Measurements from ENCODE around the gene DDIT4. TPM values are rescaled to one million over a fixed set of nuclear protein-coding genes. Genes with fewer than 3 reads are reported as not detected.
A peak's percentile ranks its signal among the peaks of the same experiment; 100 is the strongest.

The DDIT4 gene
- total and polyA plus RNA-seq, 9 of the 15 experiments (the other 6 are each of a cell fraction or from before 2014, with no cell fraction given): 8.2 to 675 (median 159) TPM

DNA sequence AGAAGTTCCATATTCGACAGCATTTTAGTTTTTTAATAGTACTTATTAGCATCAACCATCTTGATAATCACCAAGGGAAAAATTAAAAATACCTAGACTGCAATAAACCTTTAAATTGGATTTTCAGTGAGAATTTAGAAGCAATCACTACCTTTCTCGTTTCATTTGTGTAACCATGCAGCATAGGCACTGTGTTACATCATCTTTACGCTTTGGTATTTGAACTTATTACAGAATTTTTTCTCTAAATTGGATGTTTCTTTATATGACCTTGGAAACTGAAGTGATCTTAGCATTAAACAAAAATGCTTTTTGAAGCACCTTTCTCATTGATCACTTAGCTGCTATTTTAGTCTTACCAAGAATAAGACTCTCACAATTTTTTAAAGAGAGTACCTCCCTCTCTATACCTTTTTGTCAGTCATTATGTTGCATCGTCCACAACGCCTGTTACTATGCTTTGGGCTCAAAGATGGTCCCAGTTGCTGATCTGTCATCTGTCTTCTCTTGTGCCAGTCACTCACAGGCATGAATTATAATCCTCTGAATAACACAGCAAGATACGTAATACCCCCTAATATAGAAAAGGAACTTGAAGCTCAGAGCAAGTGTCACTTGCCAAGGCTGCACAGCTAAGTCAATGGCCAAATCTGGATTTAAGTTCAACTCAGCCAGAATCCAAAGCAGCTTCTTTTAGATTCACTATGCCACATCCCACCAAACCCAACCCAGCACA is 38.0 kb upstream of the DDIT4 start:
- intact Hi-C loops (cut with micrococcal nuclease): no loop called here
- FAIRE-seq (no peak), ATAC-seq (no peak), DNase-seq (ENCODE audit: extremely low read depth in 1 of 4, low spot score in 3 of 4) (no peak)
- CTCF ChIA-PET (ENCODE audit: low intra/inter-chr PET ratio): interaction anchor here (0.6 kb wide), 1 partner anchor 97 kb away, joined by 3 read pairs; no protein-coding TSS in a partner anchor
- BruUV-seq (replicated peaks): no TSS peak
- Histone ChIP-seq H3K27me3 (ENCODE audit: control insufficient read depth in 2 of 2, insufficient read depth in 2 of 2, low read length in 2 of 2) (no peaks in the 10 kb centered on the region), H3K9me3 (replicated peaks; ENCODE audit: control insufficient read depth, insufficient read depth, low read depth, low read length) (no peaks in the 10 kb centered on the region), H3K4me2 (ENCODE audit: insufficient read depth, low read length) (no peak overlapping the region), H3K27ac (ENCODE audit: extremely low read depth, low read depth, low read length) (no peak overlapping the region), H3K4me1 (replicated peaks in 1 of 2; ENCODE audit: control insufficient read depth in 2 of 2, insufficient read depth in 2 of 2, low read length in 2 of 2) (no peaks in the 10 kb centered on the region; a peak in 2 of 5 replicates), H3K36me3 (ENCODE audit: control insufficient read depth, insufficient read depth, low read length) (peaks cover 36% of the 10 kb centered on the region), H3K9me1 (ENCODE audit: control insufficient read depth, insufficient read depth, low read length) (no peaks in the 10 kb centered on the region), H4K20me1 (replicated peaks; ENCODE audit: control insufficient read depth, insufficient read depth, low read length) (no peaks in the 10 kb centered on the region), H3K4me3 (no peak overlapping the region), H3K9ac (ENCODE audit: insufficient read depth in 1 of 2, low read depth in 2 of 2, low read length in 2 of 2) (no peak overlapping the region), H3K79me2 (ENCODE audit: control insufficient read depth, insufficient read depth, low read length) (no peaks in the 10 kb centered on the region), H2AFZ (ENCODE audit: low read depth, low read length) (no peak overlapping the region)
- WGBS (ENCODE audit: insufficient coverage, low coverage, missing lambda C conversion rate): 90% methylated on average over 6 of the region's 6 CpGs
- TF ChIP-seq CEBPG (CRISPR knock-in tag; IDR thresholded peaks at IDR 0.05) (no peak), CEBPG (tag; conservative IDR thresholded peaks at IDR 0.05 in 1 of 2, IDR thresholded peaks at IDR 0.05 in 1 of 2) (peak in 1 of 2 experiments; percentile 67; a peak in 2 of 4 replicates), KLF1 (tag; IDR thresholded peaks at IDR 0.05) (no peak), PTRF (tag; IDR thresholded peaks at IDR 0.05) (no peak)
- TF ChIP-seq, protein P1, sequence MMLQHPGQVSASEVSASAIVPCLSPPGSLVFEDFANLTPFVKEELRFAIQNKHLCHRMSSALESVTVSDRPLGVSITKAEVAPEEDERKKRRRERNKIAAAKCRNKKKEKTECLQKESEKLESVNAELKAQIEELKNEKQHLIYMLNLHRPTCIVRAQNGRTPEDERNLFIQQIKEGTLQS (IDR thresholded peaks at IDR 0.05): peak; percentile 53
- TF ChIP-seq, protein P1 (CRISPR knock-in tag; conservative IDR thresholded peaks at IDR 0.05): no peak
- POLR2A ChIA-PET: interaction anchor here (0.9 to 3.0 kb wide), 3 partner anchors 9 to 42 kb away, joined by 3 to 15 read pairs (median 7); no protein-coding TSS in a partner anchor
- in situ Hi-C loops (cut with MboI): no loop called here
